Measurements from ENCODE around the gene ATP5F1D.
A peak's percentile ranks its signal among the peaks of the same experiment; 100 is the strongest.
"Not testable (repeated sequence)": the region's sequence is repeated elsewhere in the genome, so short reads cannot be mapped to it uniquely, and the experiment has no call there.

The ATP5F1D gene

DNA sequence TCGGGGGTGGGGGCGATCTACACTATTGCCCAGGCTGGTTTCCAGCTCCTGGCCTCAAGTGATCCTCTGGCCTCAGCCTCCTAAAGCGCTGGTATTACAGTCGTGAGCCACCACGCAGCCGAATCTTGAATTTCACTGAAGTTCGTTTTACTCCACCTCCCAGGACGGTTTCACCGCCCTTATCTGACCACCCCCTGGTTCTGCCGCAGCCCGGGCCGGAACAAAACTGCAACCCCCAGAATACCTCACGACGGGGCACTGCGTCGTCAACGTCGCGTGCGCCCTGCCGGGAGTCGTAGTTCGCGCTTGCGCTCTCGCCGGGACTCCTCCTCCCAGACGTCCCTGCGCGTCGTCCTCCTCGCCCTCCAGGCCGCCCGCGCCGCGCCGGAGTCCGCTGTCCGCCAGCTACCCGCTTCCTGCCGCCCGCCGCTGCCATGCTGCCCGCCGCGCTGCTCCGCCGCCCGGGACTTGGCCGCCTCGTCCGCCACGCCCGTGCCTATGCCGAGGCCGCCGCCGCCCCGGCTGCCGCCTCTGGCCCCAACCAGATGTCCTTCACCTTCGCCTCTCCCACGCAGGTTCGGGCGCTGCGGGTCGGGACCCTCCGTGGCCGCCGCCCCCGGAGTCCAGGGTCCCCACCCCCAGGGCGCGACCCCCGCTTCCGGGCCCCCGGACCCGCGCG is at the start of gene ATP5F1D:
Gene ATP5F1D, plus strand, starts transcription at position 335 of the 679 bp plus-strand sequence. Its CDS starts 100 bp downstream, at position 435.
- DNase-seq (ENCODE audit: low read depth in 2 of 2): peak; percentile 77 to 81

DNA sequence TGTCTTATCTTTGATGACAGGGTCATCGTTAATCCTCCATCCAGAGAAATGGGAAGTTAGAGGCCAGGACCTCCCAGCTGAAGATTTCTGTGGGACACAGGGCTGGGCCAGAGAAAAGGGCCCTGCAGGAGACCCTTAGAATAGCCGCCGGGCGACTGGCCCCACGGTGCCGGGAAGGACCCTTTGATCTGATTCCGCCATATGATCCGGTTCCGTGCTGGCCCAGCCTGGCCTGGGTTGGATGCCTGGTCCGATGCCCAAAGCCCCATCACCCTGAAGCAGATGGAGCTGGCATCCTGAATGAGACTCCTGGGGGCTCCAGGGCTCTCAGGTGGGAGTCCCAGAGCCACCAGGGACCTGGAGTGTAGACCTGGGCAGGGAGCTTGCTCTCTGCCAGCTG is 42.0 kb upstream of the ATP5F1D start:
- DNase-seq (ENCODE audit: low read depth in 2 of 2): no peak

- not testable (repeated sequence) for DNase-seq (ENCODE audit: low read depth in 2 of 2)
These were observed 40.9 kb upstream of the ATP5F1D start for GRCh38 chr19:1200614-1201013.

DNA sequence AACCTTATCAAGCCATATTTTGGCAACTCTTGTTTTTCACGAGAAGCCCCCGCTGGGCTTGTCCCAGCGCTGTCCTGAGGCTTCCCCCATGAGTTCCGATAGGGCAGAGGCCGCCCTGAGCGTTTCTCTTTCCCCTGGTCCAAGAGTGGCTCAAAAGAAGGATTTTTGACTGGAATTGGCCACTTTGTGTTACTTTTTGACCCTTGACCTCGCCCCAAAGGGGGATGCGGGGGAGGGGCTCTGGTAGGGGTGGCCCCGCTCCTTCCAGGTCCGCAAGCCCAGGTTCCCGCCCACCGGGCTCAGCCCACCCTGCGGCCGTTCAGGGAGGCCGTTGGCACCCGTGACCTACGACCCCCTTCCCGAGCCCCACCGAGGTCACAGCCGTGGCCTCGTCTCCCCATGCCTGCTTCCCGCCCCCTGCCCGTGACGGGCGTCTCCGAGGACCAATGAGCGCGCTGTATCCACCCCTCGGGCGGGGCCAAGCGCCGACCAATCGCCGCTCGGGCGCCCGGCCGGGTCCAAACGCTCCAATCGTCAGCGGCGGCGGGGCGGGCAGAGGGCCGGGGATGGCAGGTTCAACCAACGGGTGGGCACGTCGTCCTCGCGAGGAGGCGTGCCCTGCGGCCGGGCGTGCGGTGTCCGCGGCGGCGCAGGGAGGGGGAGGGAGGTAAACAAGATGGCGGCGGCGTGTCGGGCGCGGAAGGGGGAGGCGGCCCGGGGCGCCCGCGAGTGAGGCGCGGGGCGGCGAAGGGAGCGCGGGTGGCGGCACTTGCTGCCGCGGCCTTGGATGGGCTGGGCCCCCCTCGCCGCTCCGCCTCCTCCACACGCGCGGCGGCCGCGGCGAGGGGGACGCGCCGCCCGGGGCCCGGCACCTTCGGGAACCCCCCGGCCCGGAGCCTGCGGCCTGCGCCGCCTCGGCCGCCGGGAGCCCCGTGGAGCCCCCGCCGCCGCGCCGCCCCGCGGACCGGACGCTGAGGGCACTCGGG is 36.1 kb upstream of the ATP5F1D start, which contains the start of gene STK11:
Gene STK11, plus strand, starts transcription at position 665 of the 986 bp plus-strand sequence. CDS start 1,136 bp downstream, outside the sequence.
- DNase-seq (ENCODE audit: low read depth in 2 of 2): peak; percentile 98

GRCh38 chr19:1206150-1206863 is 35.2 kb upstream of the ATP5F1D start:
- no peak for DNase-seq (ENCODE audit: low read depth in 2 of 2)

GRCh38 chr19:1206864-1207450 is 34.6 kb upstream of the ATP5F1D start:
- DNase-seq (ENCODE audit: low read depth in 2 of 2): no peak

DNA sequence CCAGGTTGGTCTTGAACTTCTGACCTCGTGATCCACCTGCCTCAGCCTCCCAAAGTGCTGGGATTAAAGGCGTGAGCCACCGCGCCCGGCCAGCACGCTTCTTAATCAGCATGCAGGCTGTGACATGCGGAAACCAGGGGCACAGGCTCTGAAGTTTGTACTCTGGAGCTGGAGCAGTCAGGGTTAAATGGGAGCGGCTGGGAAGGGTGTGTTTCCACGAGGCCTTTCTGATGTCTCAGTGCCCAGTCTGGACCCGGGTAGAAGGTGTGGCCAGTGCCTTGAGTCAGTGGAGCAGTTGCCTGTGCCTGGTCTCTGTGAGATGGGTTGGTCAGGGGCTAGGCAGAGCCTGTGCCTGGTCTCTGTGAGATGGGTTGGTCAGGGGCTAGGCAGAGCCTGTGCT is 32.7 kb upstream of the ATP5F1D start:
- DNase-seq (ENCODE audit: low read depth in 2 of 2): not testable (repeated sequence)

- DNase-seq (ENCODE audit: low read depth in 2 of 2): no peak
These were observed 31.4 kb upstream of the ATP5F1D start for GRCh38 chr19:1210227-1210538.

DNA sequence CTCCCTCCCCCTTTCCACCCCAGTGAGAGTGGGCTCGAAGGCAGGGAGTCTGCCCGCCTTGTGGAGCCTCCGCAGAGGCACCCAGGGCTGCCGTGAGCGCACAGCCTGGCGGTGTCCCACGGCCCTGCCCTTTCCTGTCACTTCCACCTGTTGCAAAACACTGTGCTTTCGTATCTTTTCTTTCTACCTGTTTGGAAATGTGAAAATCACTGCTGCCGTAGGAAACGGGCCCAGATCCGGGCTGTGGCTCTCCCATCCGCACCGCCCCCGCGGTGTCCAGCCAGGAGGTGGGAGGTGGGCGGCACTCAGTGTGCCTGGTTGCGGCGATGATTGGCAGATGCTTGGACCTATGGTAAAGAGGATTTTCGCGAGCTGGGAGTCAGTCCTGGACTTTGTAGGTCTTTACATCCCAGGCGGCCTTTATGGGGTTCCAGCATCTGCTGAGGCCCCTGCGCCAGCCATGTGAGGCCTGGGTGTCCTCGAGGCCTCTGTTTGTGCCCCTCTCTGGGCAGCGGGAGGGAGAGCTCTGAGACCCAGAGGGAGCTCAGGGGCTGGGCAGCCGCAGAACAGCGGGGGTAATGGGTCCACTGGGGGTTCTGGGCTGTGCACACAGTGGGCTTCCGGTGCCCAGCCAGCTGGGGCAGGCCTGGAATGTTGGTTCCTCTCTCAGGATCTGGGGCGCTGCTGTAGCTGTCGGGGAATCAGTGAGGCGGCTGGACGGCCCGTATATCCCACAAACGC is 29.9 kb upstream of the ATP5F1D start:
- no peak for DNase-seq (ENCODE audit: low read depth in 2 of 2)

- DNase-seq (ENCODE audit: low read depth in 2 of 2): no peak
These were observed 27.9 kb upstream of the ATP5F1D start for GRCh38 chr19:1213391-1214286.

DNA sequence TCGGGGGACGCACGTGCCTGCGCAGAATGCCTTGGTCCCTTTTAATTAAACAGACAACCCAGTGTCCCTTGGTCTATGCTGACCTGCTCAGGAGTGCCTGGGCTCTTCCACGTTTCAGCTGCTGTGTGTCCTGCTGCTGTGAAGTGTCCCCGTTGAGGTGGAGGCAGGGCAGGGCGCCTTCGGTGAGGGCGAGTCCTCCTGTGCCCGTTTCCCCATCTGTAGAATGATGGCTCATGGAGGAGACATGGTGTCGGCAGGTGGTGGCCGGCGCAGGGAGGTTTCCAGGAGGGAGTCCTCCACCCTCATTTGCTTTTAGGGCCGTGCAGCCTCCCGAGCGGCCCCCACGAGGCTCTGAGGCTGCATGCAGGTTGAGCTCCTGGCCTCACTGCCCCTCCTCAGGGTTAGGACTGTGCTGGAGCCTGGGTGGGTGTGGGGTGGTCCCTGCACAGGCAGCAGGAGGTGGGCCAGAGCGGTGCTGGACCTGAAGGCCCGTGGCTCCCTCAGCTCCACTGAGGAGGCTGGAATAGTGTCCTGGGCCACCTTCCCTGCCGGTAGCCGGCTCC is 27.2 kb upstream of the ATP5F1D start:
- DNase-seq (ENCODE audit: low read depth in 2 of 2): no peak

DNA sequence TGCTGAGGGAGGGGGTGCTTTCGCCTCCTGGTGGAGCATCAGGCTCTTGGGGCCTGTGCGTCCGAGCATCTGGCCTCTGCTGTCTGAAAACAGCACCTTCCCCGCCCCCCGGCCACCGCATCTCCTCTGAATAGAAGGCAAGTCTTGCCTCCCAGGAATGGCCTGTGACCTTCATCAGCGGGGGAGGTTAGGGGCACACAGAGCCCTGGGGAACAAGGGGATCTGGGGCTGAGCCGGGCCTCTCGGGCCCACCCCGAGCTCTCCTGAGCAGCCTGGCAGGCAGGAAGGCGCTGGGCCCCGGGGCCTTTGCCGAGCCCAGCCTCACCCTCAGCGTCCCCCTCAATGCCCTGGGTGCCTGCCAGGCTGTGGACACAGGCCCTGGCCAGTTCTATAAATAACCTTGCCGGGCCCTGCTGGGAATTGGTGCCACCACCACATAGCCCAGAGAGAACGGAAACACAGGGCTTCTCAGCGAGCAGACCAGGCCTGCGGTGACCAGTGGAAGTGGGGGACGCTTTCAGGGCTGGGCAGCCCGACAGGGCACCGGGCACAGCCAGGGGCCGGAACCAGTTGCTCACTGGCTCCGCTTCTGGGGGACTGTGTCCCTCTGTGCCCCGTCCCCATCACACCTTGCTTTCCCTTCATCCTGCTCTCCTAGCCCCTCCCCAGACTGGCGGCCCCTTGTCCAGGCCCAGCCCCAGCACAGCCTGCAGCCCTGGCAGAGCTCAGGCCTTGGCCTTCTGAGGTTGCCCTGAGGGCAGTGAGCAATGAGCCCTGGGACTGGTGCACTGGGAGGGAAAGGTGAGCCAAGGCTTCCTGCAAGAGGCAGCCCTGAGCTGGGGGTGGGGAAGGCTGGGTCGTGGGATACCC is 26.5 kb upstream of the ATP5F1D start:
- no peak for DNase-seq (ENCODE audit: low read depth in 2 of 2)

DNA sequence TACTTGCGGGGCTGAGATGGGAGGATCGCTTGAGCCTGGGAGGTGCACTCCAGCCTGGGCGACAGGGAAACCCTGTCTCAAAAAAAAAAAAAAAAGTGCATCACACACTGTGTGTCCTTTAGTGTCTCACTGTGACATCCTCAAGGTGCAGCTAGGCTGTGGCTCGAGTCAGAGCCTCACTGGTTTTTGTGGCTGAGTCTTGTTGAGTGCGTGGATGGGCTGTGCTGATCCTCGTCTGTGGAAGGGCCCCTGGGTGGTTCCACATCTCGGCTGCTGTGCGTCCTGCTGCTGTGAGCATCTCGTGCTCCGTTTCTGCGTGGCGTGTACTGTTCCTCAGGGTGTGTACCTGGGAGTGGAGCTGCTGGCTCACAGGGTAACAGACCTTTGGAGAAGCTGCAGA is 24.8 kb upstream of the ATP5F1D start:
- DNase-seq (ENCODE audit: low read depth in 2 of 2): no peak

- no peak for DNase-seq (ENCODE audit: low read depth in 2 of 2)
These were observed 24.2 kb upstream of the ATP5F1D start for GRCh38 chr19:1217366-1217765.

DNA sequence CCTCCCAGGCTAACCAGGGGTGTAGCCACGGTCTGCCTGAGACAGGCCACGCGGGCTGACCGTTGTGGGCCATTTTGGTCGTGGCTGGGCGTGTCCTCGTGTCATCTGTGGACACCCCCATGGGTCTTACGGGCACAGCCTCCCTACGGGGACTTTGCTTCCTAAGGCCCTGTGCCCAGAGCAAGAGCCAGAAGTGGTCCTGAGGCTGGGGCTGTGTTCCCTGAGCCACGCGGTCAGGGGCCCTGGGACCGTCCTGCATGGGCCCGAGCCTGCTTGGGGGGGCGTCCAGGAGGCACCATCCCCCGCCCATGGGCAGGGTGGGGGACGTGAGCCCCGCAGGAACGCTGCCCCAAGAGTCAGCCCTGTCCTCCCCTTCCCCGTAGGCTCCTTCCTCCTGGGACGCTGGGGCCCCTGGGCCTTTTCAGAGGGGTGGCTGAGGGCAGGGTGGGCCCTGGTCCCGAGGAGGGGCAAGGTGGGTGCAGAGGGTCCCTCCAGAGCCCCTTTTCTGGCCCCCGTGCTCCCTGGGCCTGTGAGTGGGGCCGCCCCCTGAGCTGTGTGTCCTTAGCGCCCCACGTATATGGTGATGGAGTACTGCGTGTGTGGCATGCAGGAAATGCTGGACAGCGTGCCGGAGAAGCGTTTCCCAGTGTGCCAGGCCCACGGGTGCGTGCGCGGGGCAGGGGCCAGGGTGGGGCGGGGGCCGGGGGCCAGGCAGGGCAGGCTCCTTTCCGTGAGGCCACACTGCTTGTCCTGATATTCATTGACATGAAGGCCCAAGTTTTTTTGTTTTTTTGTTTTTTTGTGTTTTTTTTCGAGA is 22.6 kb upstream of the ATP5F1D start:
- no peak for DNase-seq (ENCODE audit: low read depth in 2 of 2)

DNA sequence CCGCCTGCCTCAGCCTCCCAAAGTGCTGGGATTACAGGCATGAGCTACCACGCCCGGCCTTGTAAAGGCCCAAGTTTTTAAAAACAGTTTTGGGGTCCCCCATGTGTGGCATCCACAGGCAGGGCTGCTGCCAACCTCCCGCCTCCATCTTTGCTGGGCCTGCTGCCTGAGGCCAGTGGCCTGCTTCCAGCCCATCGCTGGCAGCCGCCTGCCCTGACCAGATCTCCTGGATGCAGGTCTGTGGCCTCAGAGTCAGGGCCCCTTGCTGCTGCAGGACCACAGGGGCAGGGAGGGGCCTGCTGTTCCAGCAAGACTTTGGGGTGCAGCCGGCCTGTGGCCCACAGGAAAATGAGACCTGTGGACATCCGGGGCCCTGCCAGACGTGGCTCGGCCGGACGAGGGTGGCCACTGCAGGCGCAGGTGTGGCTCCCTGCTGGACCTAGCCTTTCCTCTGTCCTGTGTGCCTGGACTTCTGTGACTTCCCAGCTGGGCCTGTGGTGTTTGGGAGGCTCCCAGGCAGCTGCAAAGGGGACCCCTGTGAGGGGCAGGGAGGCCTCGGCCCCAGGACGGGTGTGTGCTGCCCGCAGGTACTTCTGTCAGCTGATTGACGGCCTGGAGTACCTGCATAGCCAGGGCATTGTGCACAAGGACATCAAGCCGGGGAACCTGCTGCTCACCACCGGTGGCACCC is 21.6 kb upstream of the ATP5F1D start:
- no peak for DNase-seq (ENCODE audit: low read depth in 2 of 2)

GRCh38 chr19:1220477-1220930 is 21.0 kb upstream of the ATP5F1D start:
- DNase-seq (ENCODE audit: low read depth in 2 of 2): no peak

Data from stimulated activated CD4-positive, alpha-beta T cell treated with anti-CD3 and anti-CD28 coated beads, Interleukin-1b, Interleukin-23, amount 100 ng/mL, for 1 hour (primary cell).